Subcutaneous abdominal adipose tissue (tissue), 5 donors: ENCODE data around the gene PLD1.

Experiments used
- H3K27ac ChIP-seq: one replicate; pipeline ENCODE4 v1.7.0; 2013; ENCODE audit warnings: low read depth, mild to moderate bottlenecking, inconsistent platforms, low read length, moderate library complexity
- H3K27me3 ChIP-seq, 5 donors: one replicate each; pipeline ENCODE4 v1.7.0; 2013; ENCODE audit warnings: low read length in 5 of 5, inconsistent platforms in 1 of 5; ENCODE audit not compliant: control insufficient read depth in 5 of 5, insufficient read depth in 4 of 5
- H3K36me3 ChIP-seq, 5 donors: one replicate each; pipeline ENCODE4 v1.7.0; 2013; ENCODE audit warnings: low read length in 5 of 5; ENCODE audit not compliant: control insufficient read depth in 5 of 5, insufficient read depth in 5 of 5
- H3K4me1 ChIP-seq, 5 donors: one replicate each; pipeline ENCODE4 v1.7.0; 2013; ENCODE audit warnings: low read length in 5 of 5, mild to moderate bottlenecking in 3 of 5, moderate library complexity in 1 of 5; ENCODE audit not compliant: control insufficient read depth in 5 of 5, insufficient read depth in 5 of 5
- H3K4me3 ChIP-seq, 5 donors: one replicate each; pipeline ENCODE4 v1.7.0; 2013; ENCODE audit warnings: low read length in 5 of 5, low read depth in 1 of 5
- H3K9ac ChIP-seq, 5 donors: one replicate each; pipeline ENCODE4 v1.7.0; 2013; ENCODE audit warnings: low read length in 5 of 5, mild to moderate bottlenecking in 4 of 5, moderate library complexity in 3 of 5
- H3K9me3 ChIP-seq, 5 donors: one replicate each; pipeline ENCODE4 v1.7.0; 2013; ENCODE audit warnings: low read length in 5 of 5; ENCODE audit not compliant: control insufficient read depth in 5 of 5
- donor health status: healthy.
- donor health status: healthy.
- donor health status: healthy.
- donor health status: healthy.
- donor health status: healthy.

PLD1 gene

GRCh38 chr3:171666516-171666915 is 143.8 kb downstream of the PLD1 start:
- Histone ChIP-seq H3K4me3 (no peak overlapping the region), H3K27me3 (no peaks in the 10 kb centered on the region), H3K36me3 (peaks cover 16 to 38% (median 24%) of the 10 kb centered on the region in 5 donors), H3K27ac (no peak overlapping the region), H3K9ac (no peak overlapping the region), H3K9me3 (no peaks in the 10 kb centered on the region), H3K4me1 (no peaks in the 10 kb centered on the region)

- H3K9ac ChIP-seq, result no peak overlapping the region
- no peaks in the 10 kb centered on the region for H3K4me1 ChIP-seq
- H3K27ac ChIP-seq, result no peak overlapping the region
- no peak overlapping the region for H3K4me3 ChIP-seq
- H3K36me3 ChIP-seq, result peaks cover 19 to 44% (median 26%) of the 10 kb centered on the region in 5 donors
- H3K9me3 ChIP-seq, result no peaks in the 10 kb centered on the region
- H3K27me3 ChIP-seq, result no peaks in the 10 kb centered on the region
Measured at GRCh38 chr3:171663805-171664204, 146.5 kb downstream of the PLD1 start.

- H3K9ac ChIP-seq, result no peak overlapping the region
- no peaks in the 10 kb centered on the region for H3K4me1 ChIP-seq
- H3K27ac ChIP-seq, result no peak overlapping the region
- H3K4me3 ChIP-seq, result no peak overlapping the region
- no peaks in the 10 kb centered on the region for H3K27me3 ChIP-seq
- H3K36me3 ChIP-seq, result peaks cover 13 to 44% (median 28%) of the 10 kb centered on the region in 5 donors
- no peaks in the 10 kb centered on the region for H3K9me3 ChIP-seq
Measured at GRCh38 chr3:171661484-171661883, 148.8 kb downstream of the PLD1 start.

GRCh38 chr3:171660188-171660587 is 150.1 kb downstream of the PLD1 start:
- Histone ChIP-seq H3K9ac (no peak overlapping the region), H3K9me3 (no peaks in the 10 kb centered on the region), H3K27ac (no peak overlapping the region), H3K4me1 (peaks cover 0 to 3% (median 2%) of the 10 kb centered on the region in 5 donors), H3K4me3 (no peak overlapping the region), H3K27me3 (no peaks in the 10 kb centered on the region), H3K36me3 (peaks cover 13 to 41% (median 28%) of the 10 kb centered on the region in 5 donors)

- Histone ChIP-seq H3K27ac (no peak overlapping the region), H3K9ac (no peak overlapping the region), H3K4me1 (peaks cover 3 to 16% (median 12%) of the 10 kb centered on the region in 5 donors), H3K9me3 (no peaks in the 10 kb centered on the region), H3K4me3 (no peak overlapping the region), H3K36me3 (peaks cover 13 to 38% (median 28%) of the 10 kb centered on the region in 5 donors), H3K27me3 (no peaks in the 10 kb centered on the region)
Measured at GRCh38 chr3:171658841-171659240, 151.4 kb downstream of the PLD1 start.

GRCh38 chr3:171654809-171655208 is 155.5 kb downstream of the PLD1 start:
- H3K4me1 ChIP-seq, result peaks cover 3 to 24% (median 22%) of the 10 kb centered on the region in 5 donors
- no peaks in the 10 kb centered on the region for H3K9me3 ChIP-seq
- peaks cover 3 to 17% (median 11%) of the 10 kb centered on the region in 5 donors for H3K36me3 ChIP-seq
- no peak overlapping the region for H3K9ac ChIP-seq
- peak overlapping the region; percentile 65 for H3K27ac ChIP-seq
- H3K27me3 ChIP-seq, result no peaks in the 10 kb centered on the region
- H3K4me3 ChIP-seq, result no peak overlapping the region

- H3K4me3 ChIP-seq, result no peak overlapping the region
- H3K27me3 ChIP-seq, result no peaks in the 10 kb centered on the region
- peaks cover 3 to 28% (median 24%) of the 10 kb centered on the region in 5 donors for H3K4me1 ChIP-seq
- peak overlapping the region; percentile 65 for H3K27ac ChIP-seq
- no peak overlapping the region for H3K9ac ChIP-seq
- H3K9me3 ChIP-seq, result no peaks in the 10 kb centered on the region
- peaks cover 3 to 16% (median 11%) of the 10 kb centered on the region in 5 donors for H3K36me3 ChIP-seq
Measured at GRCh38 chr3:171654326-171654725, 156.0 kb downstream of the PLD1 start.

GRCh38 chr3:171653701-171654100 is 156.6 kb downstream of the PLD1 start:
- Histone ChIP-seq H3K27ac (no peak overlapping the region), H3K36me3 (peaks cover 0 to 10% (median 9%) of the 10 kb centered on the region in 5 donors), H3K27me3 (no peaks in the 10 kb centered on the region), H3K4me3 (no peak overlapping the region), H3K9ac (no peak overlapping the region), H3K4me1 (peaks cover 3 to 29% (median 26%) of the 10 kb centered on the region in 5 donors), H3K9me3 (no peaks in the 10 kb centered on the region)

GRCh38 chr3:171652932-171653331 is 157.4 kb downstream of the PLD1 start:
- Histone ChIP-seq H3K9me3 (no peaks in the 10 kb centered on the region), H3K27me3 (no peaks in the 10 kb centered on the region), H3K27ac (no peak overlapping the region), H3K9ac (no peak overlapping the region), H3K4me3 (no peak overlapping the region), H3K4me1 (peaks cover 3 to 29% (median 26%) of the 10 kb centered on the region in 5 donors), H3K36me3 (peaks cover 0 to 5% (median 4%) of the 10 kb centered on the region in 5 donors)

- peaks cover 5 to 32% (median 27%) of the 10 kb centered on the region in 5 donors for H3K4me1 ChIP-seq
- H3K36me3 ChIP-seq, result peaks cover 0 to 2% (median 0%) of the 10 kb centered on the region in 5 donors
- no peak overlapping the region for H3K27ac ChIP-seq
- H3K9me3 ChIP-seq, result no peaks in the 10 kb centered on the region
- no peaks in the 10 kb centered on the region for H3K27me3 ChIP-seq
- H3K9ac ChIP-seq, result no peak overlapping the region
- H3K4me3 ChIP-seq, result no peak overlapping the region
Measured at GRCh38 chr3:171649911-171650592, 160.2 kb downstream of the PLD1 start.
